ENCODE measurements around the gene LMO7.

DNA sequence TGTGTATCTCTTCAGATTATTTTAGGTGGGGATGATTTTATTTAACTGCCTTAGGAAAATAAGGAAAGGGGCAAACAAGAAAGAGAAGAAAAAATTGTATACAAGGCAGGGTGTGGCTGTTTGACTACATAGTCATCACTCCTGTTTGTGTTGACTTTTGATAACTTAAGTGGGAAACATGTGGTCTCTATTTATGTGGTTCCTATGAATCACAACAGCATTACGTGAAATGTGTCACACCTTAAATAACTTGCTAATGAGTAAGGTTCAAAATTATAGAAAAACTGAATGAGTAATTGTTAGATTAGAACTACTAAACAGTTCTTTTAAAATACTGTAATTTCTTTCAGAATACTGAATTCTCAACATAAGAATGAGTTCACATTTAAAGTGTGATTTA is 69.3 kb downstream of the LMO7 start:
- TF ChIP-seq, protein P1, sequence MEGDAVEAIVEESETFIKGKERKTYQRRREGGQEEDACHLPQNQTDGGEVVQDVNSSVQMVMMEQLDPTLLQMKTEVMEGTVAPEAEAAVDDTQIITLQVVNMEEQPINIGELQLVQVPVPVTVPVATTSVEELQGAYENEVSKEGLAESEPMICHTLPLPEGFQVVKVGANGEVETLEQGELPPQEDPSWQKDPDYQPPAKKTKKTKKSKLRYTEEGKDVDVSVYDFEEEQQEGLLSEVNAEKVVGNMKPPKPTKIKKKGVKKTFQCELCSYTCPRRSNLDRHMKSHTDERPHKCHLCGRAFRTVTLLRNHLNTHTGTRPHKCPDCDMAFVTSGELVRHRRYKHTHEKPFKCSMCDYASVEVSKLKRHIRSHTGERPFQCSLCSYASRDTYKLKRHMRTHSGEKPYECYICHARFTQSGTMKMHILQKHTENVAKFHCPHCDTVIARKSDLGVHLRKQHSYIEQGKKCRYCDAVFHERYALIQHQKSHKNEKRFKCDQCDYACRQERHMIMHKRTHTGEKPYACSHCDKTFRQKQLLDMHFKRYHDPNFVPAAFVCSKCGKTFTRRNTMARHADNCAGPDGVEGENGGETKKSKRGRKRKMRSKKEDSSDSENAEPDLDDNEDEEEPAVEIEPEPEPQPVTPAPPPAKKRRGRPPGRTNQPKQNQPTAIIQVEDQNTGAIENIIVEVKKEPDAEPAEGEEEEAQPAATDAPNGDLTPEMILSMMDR (IDR thresholded peaks at IDR 0.05): no peak
- no peak for TF ChIP-seq POLR2AphosphoS5 (IDR thresholded peaks at IDR 0.05)

Measured in breast epithelium (tissue), 3 donors.